MM.1S (cell line): ENCODE results near the gene SLC25A24.
A peak's percentile ranks its signal among the peaks of the same experiment; 100 is the strongest.
"Not testable (repeated sequence)": the region's sequence is repeated elsewhere in the genome, so short reads cannot be mapped to it uniquely, and the experiment has no call there.

Experiments used
- DNase-seq: peaks from one replicate; pipeline ENCODE4 v3.0.0-alpha.2; 2015
- H2AFZ ChIP-seq: fragments of 300-600 bp; sonication (generic); 2 replicates; pipeline ENCODE4 v1.6.0; 2016; ENCODE audit warnings: antibody characterized with exemption, low read length
- H3F3A ChIP-seq: fragments of 300-600 bp; sonication (generic); 2 replicates; pipeline ENCODE4 v1.6.1; 2016; ENCODE audit warnings: mild to moderate bottlenecking, antibody characterized with exemption, low read length, moderate library complexity, mixed read lengths; ENCODE audit not compliant: insufficient read depth
- H3K27ac ChIP-seq: fragments of 300-600 bp; sonication (generic); 2 replicates; pipeline ENCODE4 v1.5.1; 2016; ENCODE audit warnings: mild to moderate bottlenecking, low read length
- H3K27me3 ChIP-seq: fragments of 300-600 bp; sonication (generic); replicated peaks from 2 replicates; pipeline ENCODE4 v1.6.0; 2016; ENCODE audit warnings: low read length; ENCODE audit not compliant: insufficient read depth
- H3K36me3 ChIP-seq: fragments of 300-600 bp; sonication (generic); replicated peaks from 2 replicates; pipeline ENCODE4 v1.6.1; 2016; ENCODE audit warnings: mild to moderate bottlenecking, low read length, mixed read lengths; ENCODE audit not compliant: insufficient read depth
- H3K4me1 ChIP-seq: fragments of 300-600 bp; sonication (generic); 2 replicates; pipeline ENCODE4 v1.6.1; 2016; ENCODE audit warnings: low read length, mixed read lengths
- H3K4me2 ChIP-seq: fragments of 300-600 bp; sonication (generic); 2 replicates; pipeline ENCODE4 v1.6.0; 2016; ENCODE audit warnings: low read depth, low read length
- H3K4me3 ChIP-seq: fragments of 300-600 bp; sonication (generic); 2 replicates; pipeline ENCODE4 v1.5.1; 2016; ENCODE audit warnings: low read length, mixed read lengths
- H3K79me2 ChIP-seq: fragments of 300-600 bp; sonication (generic); 2 replicates; pipeline ENCODE4 v1.6.1; 2016; ENCODE audit warnings: mixed run types, low read length, mixed read lengths
- H3K9ac ChIP-seq: fragments of 300-600 bp; sonication (generic); 2 replicates; pipeline ENCODE4 v1.6.1; 2016; ENCODE audit warnings: low read length, mixed read lengths
- H3K9me2 ChIP-seq: fragments of 300-600 bp; sonication (generic); replicated peaks from 2 replicates; pipeline ENCODE4 v1.6.1; 2016; ENCODE audit warnings: mild to moderate bottlenecking, low read length, mixed read lengths; ENCODE audit not compliant: insufficient read depth
- H3K9me3 ChIP-seq: fragments of 300-600 bp; sonication (generic); replicated peaks from 2 replicates; pipeline ENCODE4 v1.6.1; 2016; ENCODE audit warnings: mild to moderate bottlenecking, low read length, mixed read lengths; ENCODE audit not compliant: insufficient read depth
- H4K20me1 ChIP-seq: fragments of 300-600 bp; sonication (generic); 2 replicates; pipeline ENCODE4 v1.6.1; 2016; ENCODE audit warnings: mild to moderate bottlenecking, low read length, moderate library complexity, mixed read lengths; ENCODE audit not compliant: insufficient read depth
- CTCF ChIP-seq: fragments of 300-600 bp; sonication (generic); IDR thresholded peaks from 2 replicates; pipeline ENCODE4 v1.5.1; 2016; ENCODE audit warnings: antibody characterized with exemption, low read length, mixed read lengths
- EZH2 ChIP-seq: fragments of 300-600 bp; sonication (generic); optimal IDR thresholded peaks from 2 replicates; pipeline ENCODE3; 2017; ENCODE audit warnings: low read depth, mild to moderate bottlenecking, antibody characterized with exemption, low read length, mixed read lengths
- EZH2phosphoT487 ChIP-seq: fragments of 300-600 bp; sonication (generic); IDR thresholded peaks from 2 replicates; pipeline ENCODE4 v1.6.1; 2018; ENCODE audit warnings: antibody characterized with exemption, low read length

Gene SLC25A24

GRCh38 chr1:108214641-108215465 lies 14.7 kb upstream of the SLC25A24 start:
- H3K9ac ChIP-seq, H3K9me3 ChIP-seq, H3F3A ChIP-seq, H3K36me3 ChIP-seq, H2AFZ ChIP-seq, H3K27me3 ChIP-seq, H4K20me1 ChIP-seq, H3K27ac ChIP-seq, H3K79me2 ChIP-seq, H3K9me2 ChIP-seq, H3K4me3 ChIP-seq, H3K4me2 ChIP-seq, H3K4me1 ChIP-seq: not testable (repeated sequence)
- DNase-seq, result peak; percentile 35
- peak; percentile 32 for TF ChIP-seq CTCF

DNA sequence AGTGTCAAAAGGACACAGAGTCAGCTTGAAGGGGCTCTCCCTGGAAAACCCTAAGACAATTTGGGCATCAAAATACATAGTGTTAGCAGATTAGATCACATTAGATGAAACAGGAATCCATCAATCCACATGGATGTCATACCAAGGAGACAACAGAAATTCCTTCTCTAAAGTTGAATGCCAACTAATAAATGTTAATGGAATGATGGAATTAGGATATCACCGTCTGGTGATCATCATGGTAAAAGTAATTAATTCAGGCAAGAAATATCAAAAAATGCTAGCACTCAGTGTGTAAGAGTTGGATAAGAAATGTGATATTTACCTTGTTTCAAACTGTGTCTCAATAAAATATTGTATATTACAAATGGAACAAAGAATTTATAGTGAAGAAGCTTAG lies 10.9 kb upstream of the SLC25A24 start:
- Histone ChIP-seq H4K20me1 (no peaks in the 10 kb centered on the region), H3K9me3 (no peaks in the 10 kb centered on the region), H3K27ac (no peak overlapping the region), H2AFZ (no peak overlapping the region), H3K9me2 (no peaks in the 10 kb centered on the region), H3K79me2 (no peaks in the 10 kb centered on the region), H3K4me3 (no peak overlapping the region), H3K4me1 (no peaks in the 10 kb centered on the region), H3K4me2 (no peak overlapping the region), H3K27me3 (no peaks in the 10 kb centered on the region), H3F3A (no peaks in the 10 kb centered on the region), H3K36me3 (no peaks in the 10 kb centered on the region), H3K9ac (no peak overlapping the region)
- TF ChIP-seq EZH2phosphoT487 (no peak), CTCF (no peak), EZH2 (no peak)
- no peak for DNase-seq

GRCh38 chr1:108209456-108210108 lies 9.4 kb upstream of the SLC25A24 start:
- Histone ChIP-seq H3K9me3 (no peaks in the 10 kb centered on the region), H3K4me1 (no peaks in the 10 kb centered on the region), H4K20me1 (no peaks in the 10 kb centered on the region), H3K9me2 (no peaks in the 10 kb centered on the region), H3K9ac (no peak overlapping the region), H3K36me3 (no peaks in the 10 kb centered on the region), H3K27me3 (no peaks in the 10 kb centered on the region), H2AFZ (no peak overlapping the region), H3K4me2 (no peak overlapping the region), H3F3A (no peaks in the 10 kb centered on the region), H3K79me2 (no peaks in the 10 kb centered on the region), H3K4me3 (no peak overlapping the region), H3K27ac (no peak overlapping the region)
- TF ChIP-seq EZH2 (no peak), CTCF (no peak), EZH2phosphoT487 (no peak)
- no peak for DNase-seq
